ENCODE results near the gene GOLPH3L.

- TF ChIP-seq CTCF (IDR thresholded peaks at IDR 0.05 in 2 of 3, conservative IDR thresholded peaks at IDR 0.05 in 1 of 3; ENCODE audit: control insufficient read depth in 2 of 3, extremely low read depth in 1 of 3, insufficient read depth in 1 of 3, low read depth in 3 of 3, low read length in 3 of 3) (no peak), POLR2A (IDR thresholded peaks at IDR 0.05; ENCODE audit: low read depth, low read length) (no peak), RAD21 (IDR thresholded peaks at IDR 0.05; ENCODE audit: insufficient read depth, low read depth, low read length) (no peak), SKIL (IDR thresholded peaks at IDR 0.05; ENCODE audit: low read depth, poor library complexity, severe bottlenecking) (no peak), GABPA (IDR thresholded peaks at IDR 0.05; ENCODE audit: low read depth) (no peak), SMAD5 (IDR thresholded peaks at IDR 0.05; ENCODE audit: low read depth) (no peak), SPI1 (IDR thresholded peaks at IDR 0.05; ENCODE audit: borderline replicate concordance, insufficient read depth, low read depth, low read length) (no peak), USF1 (IDR thresholded peaks at IDR 0.05; ENCODE audit: borderline replicate concordance, extremely low read length, insufficient read depth, low read depth, low read length) (no peak), PAX5 (IDR thresholded peaks at IDR 0.05; ENCODE audit: borderline replicate concordance, low read depth, low read length) (no peak), SUZ12 (IDR thresholded peaks at IDR 0.05; ENCODE audit: unreplicated experiment) (no peak), ZNF622 (IDR thresholded peaks at IDR 0.05) (no peak), JUND (IDR thresholded peaks at IDR 0.05; ENCODE audit: low read depth, low read length) (no peak), HCFC1 (IDR thresholded peaks at IDR 0.05; ENCODE audit: low read length) (no peak)
Measured at GRCh38 chr1:150626150-150626549, 70.8 kb downstream of the GOLPH3L start.
